Activated T-helper 1 cell treated with anti-CD3 and anti-CD28 coated beads, Interleukin-2, amount 50 U/mL, for 16 hours (primary cell): ENCODE data around the gene MMP15.
"Not testable (repeated sequence)": the region's sequence is repeated elsewhere in the genome, so short reads cannot be mapped to it uniquely, and the experiment has no call there.

Source experiments
- DNase-seq, 2 donors: peaks; one replicate each; pipeline ENCODE4 v3.0.0-alpha.2; 2020; ENCODE audit warnings: low read depth in 1 of 2, low spot score in 1 of 2

Gene MMP15

DNA sequence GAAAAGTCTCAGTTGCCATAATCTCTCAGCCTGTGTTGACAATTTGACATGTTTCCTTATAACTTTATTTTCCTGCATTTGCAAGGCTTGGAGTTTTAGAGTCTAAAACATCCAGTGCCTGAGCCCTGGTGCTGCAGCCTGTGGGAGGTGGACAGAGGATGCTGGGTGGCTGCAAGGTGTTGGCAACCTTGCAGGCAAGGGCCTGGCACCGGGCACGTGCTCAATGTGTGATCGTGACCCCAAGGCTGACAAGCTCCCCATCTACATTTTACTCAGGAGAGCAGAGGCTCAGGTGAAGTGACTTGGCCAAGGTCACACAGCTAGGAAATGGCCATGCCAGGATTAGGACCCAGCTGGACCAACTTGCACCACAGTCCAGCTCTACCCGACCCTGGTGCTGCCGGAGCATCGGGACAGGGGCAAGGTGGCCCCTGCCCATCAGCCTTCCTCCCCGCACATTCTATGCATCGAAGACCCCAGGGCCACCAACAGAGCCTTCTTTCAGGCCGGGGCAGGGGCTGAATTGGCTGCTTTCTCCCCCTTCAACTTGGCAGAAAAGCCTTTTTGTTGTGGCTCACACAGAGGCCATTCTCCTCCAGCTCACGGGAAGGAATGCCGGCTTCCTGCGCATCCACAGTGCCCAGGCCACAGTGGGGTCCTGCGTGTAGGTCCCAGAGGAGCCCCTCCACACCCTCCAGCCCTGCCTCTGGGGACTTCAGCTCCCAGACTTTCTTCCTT lies 23.1 kb downstream of the MMP15 start:
- DNase-seq = no peak

DNA sequence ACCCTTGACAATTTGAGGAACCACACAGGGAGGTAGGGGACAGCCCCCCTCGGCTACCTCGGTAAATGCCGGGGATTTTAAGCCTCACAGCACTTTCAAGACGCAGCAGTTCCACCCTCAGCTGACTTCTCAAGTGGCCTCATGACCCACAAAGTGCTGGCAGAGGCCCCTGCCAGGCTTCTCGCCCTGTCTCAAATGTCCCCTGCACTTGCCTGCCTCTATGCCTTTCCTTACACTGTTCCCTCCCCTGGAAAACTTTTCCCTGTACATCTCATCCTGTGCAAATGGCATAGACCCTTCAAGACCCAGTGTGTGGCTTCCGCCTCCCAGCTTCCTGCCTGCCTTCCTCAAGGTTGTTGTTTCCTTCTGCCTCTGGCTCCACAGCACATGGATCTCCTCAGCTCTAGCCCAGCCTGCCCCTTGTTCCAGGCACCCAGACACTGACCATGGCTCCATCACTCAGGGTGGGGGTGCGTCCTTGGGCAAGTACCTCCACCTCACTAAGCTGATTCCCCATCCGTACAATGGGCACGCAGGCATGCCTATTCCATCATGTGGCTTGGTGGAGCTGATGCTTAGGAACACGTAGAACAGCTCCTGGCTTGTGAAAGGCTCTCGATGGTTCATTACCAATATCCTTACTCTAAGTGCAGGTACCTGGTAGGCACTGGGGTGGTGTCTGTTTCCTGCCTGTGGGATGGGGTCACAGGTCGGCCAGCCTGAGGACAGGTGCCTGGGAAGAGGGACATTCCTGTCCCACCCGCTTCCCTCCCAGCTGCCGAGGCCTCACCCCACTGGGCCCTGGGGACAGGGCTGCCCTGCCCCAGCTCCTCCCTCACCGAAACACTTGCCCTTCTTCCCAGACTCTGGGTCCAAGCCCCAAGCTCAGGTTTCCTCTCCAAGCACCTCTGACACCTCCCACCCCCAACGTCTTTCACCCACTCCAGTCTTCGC lies 24.0 kb downstream of the MMP15 start:
- DNase-seq = no peak

- DNase-seq = no peak
Observed at GRCh38 chr16:58051296-58051695, 25.7 kb downstream of the MMP15 start.

DNA sequence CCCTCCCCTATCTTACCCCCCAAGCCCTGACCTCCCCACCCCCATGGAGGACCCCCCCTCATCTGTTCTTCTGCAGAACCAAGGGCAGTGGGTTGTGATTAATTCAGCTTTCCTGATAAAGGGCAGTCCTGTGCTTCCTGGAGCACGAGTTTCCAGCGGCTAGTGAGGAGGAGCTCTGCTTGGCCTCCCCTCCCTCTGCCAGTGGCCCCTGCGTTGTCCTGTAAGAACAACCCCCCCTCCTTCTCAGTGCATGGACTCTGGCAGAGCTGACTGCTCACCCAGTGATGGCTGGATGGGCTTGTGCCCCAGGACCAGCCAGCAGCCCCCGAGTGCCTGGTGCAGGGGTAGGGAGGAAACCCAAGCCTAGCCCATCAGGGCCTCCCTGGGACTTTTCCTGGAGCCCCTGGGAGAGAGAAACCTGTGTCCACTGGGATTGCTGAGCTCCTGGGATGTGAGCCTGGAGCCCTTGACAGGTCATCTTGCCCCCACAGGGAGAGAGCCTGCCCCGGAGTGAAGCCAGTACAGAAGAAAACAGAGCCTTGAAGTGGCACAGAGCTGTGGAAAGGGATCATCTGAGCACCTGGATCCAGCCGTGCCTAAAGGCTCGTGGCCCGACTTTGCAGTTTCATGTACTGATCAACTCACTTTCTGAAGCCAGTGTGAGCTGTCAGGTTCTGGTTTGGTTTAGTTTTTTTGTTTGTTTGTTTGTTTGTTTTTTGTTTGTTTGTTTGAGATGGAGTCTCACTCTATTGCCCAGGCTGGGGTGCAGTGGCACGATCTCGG lies 26.5 kb downstream of the MMP15 start:
- no peak for DNase-seq

DNA sequence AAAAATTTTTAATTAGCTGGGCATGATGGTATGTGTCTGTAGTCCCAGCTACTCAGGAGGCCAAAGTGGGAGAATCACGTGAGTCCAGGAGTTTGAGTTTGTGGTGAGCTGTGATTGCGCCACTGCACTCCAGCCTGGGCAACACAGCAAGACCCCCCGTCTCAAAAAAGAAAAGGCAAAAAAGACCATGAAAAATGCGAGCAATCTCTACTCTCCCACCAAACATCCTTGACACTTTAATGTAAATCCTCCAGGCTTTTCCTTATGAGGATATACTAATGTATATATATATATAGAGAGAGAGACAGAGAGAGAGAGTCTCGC lies 28.1 kb downstream of the MMP15 start:
- DNase-seq = no peak

DNA sequence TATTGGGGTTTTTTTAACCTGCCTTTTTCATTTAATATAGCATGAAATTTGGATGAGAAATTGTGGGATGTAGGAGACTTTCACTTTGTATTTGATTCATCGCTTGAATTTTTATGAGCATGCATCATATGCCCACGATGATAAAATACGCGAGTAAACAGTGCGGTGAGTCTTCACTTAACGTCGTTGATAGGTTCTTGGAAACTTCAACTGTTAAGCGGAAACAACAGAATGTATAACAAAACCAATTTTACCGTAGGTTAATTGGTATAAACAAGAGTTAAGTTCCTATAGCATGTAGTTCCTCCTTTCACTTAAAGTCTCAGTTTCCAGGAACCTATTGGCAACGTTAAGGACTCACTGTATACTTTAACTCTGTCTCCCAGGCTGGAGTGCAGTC lies 28.7 kb downstream of the MMP15 start:
- no peak for DNase-seq

DNA sequence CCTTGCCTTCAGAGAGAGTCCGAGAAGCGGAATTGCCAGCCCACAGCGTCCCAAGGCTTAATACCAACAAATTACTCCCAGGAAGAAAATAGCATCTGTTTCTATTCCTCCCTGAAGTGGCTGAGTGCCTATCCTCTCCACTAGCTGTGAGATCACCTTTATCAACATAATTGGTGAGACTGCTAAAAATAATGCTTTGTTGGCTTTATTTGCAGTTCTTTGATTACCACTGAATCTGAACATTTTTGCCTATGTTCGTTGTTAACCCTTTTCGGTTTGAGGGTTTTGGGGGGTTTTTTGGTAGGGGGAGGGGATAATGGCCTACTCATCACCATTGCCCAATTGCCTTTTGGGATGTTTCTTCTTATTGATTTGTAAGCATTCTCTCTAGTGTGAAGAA lies 31.0 kb downstream of the MMP15 start:
- DNase-seq = no peak

GRCh38 chr16:58057121-58057520 lies 31.6 kb downstream of the MMP15 start:
- DNase-seq = no peak

GRCh38 chr16:58057784-58058183 lies 32.2 kb downstream of the MMP15 start:
- no peak for DNase-seq

- DNase-seq = no peak
Observed at GRCh38 chr16:58062821-58063220, 37.3 kb downstream of the MMP15 start.

DNA sequence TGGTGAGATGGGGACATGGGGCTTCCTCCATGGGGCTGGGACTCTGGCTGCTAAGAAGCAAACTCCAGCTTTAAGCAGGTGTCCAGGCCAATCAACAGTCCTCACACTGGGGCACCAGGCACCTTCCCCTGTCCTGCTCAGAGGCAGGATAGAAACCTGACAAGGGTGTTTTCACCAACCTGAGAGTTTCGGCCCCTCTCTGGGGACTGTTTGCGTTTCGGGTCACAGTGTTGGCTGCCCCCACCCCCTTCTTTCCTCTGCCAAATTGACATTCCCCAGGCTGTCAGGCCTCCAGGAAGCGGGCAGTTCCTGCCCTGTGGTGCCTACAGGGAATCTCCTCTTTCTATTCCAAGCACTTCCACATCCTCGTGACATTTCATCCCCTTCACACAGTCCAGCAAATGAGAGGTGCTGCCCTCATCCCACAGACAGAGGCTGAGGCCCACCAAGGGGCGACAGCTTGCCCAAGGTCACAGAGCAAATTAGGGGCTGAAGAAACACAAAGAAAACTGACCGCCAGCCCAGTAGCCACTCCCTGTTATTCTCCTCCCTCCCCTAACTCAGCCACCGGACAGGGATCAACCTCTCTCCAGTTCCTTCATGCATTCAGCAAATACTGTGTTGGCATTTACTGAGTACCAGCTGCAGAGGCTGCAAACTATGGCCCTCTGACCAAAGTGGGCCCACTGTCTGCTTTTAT lies 38.0 kb downstream of the MMP15 start:
- DNase-seq = no peak

DNA sequence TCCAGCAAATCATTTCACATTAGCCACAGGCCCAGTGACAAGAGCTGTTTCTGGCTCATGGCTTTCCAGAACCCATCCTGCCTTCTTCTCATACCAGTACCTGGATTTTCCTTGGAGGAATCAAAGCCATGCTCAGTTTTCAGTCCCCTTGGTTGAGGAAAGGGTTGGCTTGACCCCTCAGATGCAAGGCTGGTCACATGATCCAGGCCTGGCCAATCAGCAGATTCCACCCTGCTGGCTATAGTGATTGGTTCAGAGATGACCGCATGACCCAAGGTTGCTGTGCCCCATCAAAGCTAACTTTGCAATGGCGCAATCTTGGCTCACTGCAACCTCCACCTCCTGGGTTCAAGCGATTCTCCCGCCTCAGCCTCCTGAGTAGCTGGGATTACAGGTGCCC lies 45.0 kb downstream of the MMP15 start:
- DNase-seq = no peak

- DNase-seq = not testable (repeated sequence)
Observed at GRCh38 chr16:58072134-58072533, 46.6 kb downstream of the MMP15 start.

- not testable (repeated sequence) for DNase-seq
Observed at GRCh38 chr16:58073086-58073485, 47.5 kb downstream of the MMP15 start.

DNA sequence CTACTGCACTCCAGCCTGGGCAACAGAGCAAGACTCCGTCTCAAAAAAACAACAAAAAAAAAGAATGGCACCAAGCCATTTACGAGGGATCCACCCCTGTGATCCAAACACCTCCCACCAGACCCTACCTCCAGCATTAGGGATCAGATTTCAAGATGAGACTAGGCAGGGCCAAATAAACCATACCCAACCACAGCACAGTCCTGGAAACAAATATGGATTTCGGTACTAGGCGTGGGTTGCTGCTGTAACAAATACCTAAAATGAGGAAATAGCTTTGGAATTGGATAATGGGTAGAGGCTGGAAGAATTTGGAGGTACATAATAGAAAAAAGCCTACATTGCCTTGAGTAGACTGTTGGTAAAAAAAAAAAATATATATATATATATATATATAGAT lies 49.1 kb downstream of the MMP15 start:
- no peak for DNase-seq

GRCh38 chr16:58076514-58076913 lies 51.0 kb downstream of the MMP15 start:
- DNase-seq = no peak

DNA sequence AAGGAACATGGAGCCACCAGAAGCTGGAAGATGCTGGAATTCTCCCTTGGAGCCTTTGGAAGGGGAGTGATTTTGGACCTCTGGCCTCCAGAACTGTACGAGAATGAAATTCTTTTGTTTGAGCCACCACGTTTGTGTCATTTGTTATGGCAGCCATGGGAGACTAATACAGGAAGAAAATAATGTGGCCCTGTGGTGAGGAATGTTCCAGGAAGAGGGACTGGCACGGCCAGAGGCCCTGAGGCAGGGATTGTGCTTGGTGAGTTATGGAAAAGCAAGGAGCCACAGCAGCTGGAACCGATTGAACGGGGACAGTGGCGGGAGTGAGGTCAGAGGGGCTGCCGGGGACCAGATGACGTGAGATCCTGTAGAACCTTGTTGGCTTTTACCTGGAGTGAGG lies 52.2 kb downstream of the MMP15 start:
- no peak for DNase-seq

- DNase-seq = not testable (repeated sequence)
Observed at GRCh38 chr16:58080657-58081056, 55.1 kb downstream of the MMP15 start.

DNA sequence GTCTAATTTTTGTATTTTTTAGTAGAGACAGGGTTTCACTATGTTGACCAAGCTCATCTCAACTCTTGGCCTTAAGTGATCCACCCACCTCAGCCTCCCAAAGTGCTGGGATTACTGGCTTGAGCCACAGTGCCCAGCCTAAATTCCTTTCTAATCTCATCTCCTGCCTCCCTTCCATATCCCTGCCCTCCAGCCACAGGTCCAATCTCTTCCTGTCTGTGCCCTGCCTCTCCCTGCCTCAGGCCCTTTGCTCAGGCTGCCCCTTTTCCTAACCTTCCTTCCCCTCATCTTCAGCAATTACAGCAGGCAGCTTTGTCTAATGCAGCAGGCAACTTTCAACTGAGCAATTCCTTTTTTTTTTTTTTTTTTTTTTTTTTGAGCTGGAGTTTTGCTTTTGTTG lies 56.8 kb downstream of the MMP15 start:
- no peak for DNase-seq

GRCh38 chr16:58084635-58085034 lies 59.1 kb downstream of the MMP15 start:
- no peak for DNase-seq

DNA sequence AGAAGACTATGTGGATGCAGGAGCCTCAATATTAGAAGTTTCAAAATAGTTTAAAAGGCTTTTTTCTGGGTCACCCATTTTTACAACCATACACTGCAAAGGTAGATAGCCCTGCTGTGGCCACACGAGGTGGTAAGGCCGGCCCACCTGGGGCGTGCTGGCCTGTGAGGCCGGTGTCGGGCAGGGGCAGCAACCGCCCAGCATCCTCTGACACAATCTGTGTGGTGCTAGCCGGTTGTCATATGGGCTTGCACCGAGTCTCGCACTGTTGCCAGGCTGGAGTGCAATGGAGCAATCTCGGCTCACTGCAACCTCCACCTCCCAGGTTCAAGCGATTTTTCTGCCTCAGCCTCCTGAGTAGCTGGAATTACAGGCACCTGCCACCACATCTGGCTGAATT lies 59.6 kb downstream of the MMP15 start:
- DNase-seq = no peak
